ENCODE results near the gene ATP8A2.
A peak's percentile ranks its signal among the peaks of the same experiment; 100 is the strongest.
"Not testable (repeated sequence)": the region's sequence is repeated elsewhere in the genome, so short reads cannot be mapped to it uniquely, and the experiment has no call there.

The ATP8A2 gene

GRCh38 chr13:25463496-25463895, 91.7 kb downstream of the ATP8A2 start:
- DNase-seq (ENCODE audit: low read depth): peak; percentile 26

- no peak for DNase-seq (ENCODE audit: low read depth)
Measured at GRCh38 chr13:25466880-25467279, 95.1 kb downstream of the ATP8A2 start.

- DNase-seq (ENCODE audit: low read depth): no peak
Measured at GRCh38 chr13:25468325-25469168, 96.8 kb downstream of the ATP8A2 start.

GRCh38 chr13:25469169-25469525, 97.4 kb downstream of the ATP8A2 start:
- DNase-seq (ENCODE audit: low read depth): no peak

- DNase-seq (ENCODE audit: low read depth): no peak
Measured at GRCh38 chr13:25473864-25474263, 102.1 kb downstream of the ATP8A2 start.

GRCh38 chr13:25478186-25478585, 106.4 kb downstream of the ATP8A2 start:
- DNase-seq (ENCODE audit: low read depth): no peak

- no peak for DNase-seq (ENCODE audit: low read depth)
Measured at GRCh38 chr13:25489238-25489637, 117.5 kb downstream of the ATP8A2 start.

- no peak for DNase-seq (ENCODE audit: low read depth)
Measured at GRCh38 chr13:25490236-25490635, 118.5 kb downstream of the ATP8A2 start.

GRCh38 chr13:25493931-25494640, 122.3 kb downstream of the ATP8A2 start:
- no peak for DNase-seq (ENCODE audit: low read depth)

- no peak for DNase-seq (ENCODE audit: low read depth)
Measured at GRCh38 chr13:25494698-25495411, 123.1 kb downstream of the ATP8A2 start.

- DNase-seq (ENCODE audit: low read depth): no peak
Measured at GRCh38 chr13:25501231-25501630, 129.5 kb downstream of the ATP8A2 start.

GRCh38 chr13:25502031-25502430, 130.3 kb downstream of the ATP8A2 start:
- DNase-seq (ENCODE audit: low read depth): no peak

GRCh38 chr13:25502551-25502950, 130.8 kb downstream of the ATP8A2 start:
- no peak for DNase-seq (ENCODE audit: low read depth)

GRCh38 chr13:25503856-25504255, 132.1 kb downstream of the ATP8A2 start:
- no peak for DNase-seq (ENCODE audit: low read depth)

GRCh38 chr13:25507841-25508240, 136.1 kb downstream of the ATP8A2 start:
- no peak for DNase-seq (ENCODE audit: low read depth)

GRCh38 chr13:25513060-25513459, 141.3 kb downstream of the ATP8A2 start:
- not testable (repeated sequence) for DNase-seq (ENCODE audit: low read depth)

- DNase-seq (ENCODE audit: low read depth): no peak
Measured at GRCh38 chr13:25518441-25518840, 146.7 kb downstream of the ATP8A2 start.

GRCh38 chr13:25525884-25526283, 154.1 kb downstream of the ATP8A2 start:
- DNase-seq (ENCODE audit: low read depth): no peak

GRCh38 chr13:25528266-25528665, 156.5 kb downstream of the ATP8A2 start:
- no peak for DNase-seq (ENCODE audit: low read depth)

GRCh38 chr13:25529425-25529824, 157.7 kb downstream of the ATP8A2 start:
- no peak for DNase-seq (ENCODE audit: low read depth)

- no peak for DNase-seq (ENCODE audit: low read depth)
Measured at GRCh38 chr13:25538276-25538675, 166.5 kb downstream of the ATP8A2 start.

GRCh38 chr13:25541434-25542123, 169.8 kb downstream of the ATP8A2 start:
- DNase-seq (ENCODE audit: low read depth): no peak

Measured in HS-5 (cell line).